A549 (cell line): ENCODE results near the gene PLN. TPM values are rescaled to one million over a fixed set of nuclear protein-coding genes. Genes with fewer than 3 reads are reported as not detected.

Experiments
- ATAC-seq, 2 experiments: fragments of 200-7000 bp in 1 of 2; fragments of >200 bp in 1 of 2; cut with Nextera tagmentation in 1 of 2; cut with Tn5 transposase in 1 of 2; 3 replicates each; pipeline versions ENCODE4 v1.8.0 to v1.9.1; 2018 to 2020; ENCODE audit warnings: mild to moderate bottlenecking in 1 of 2, moderate library complexity in 1 of 2
- CTCF ChIA-PET: fragments of 300-600 bp; sonication (Branson Sonifier 250); formaldehyde crosslinking; extraction: SDS; loops from one replicate; lab custom pipeline; 2021; ENCODE audit warnings: antibody characterized with exemption, inconsistent platforms; lab: Yijun Ruan, JAX
- POLR2A ChIA-PET: fragments of 350-600 bp; formaldehyde crosslinking; extraction: SDS; loops from one replicate; lab custom pipeline; 2021; ENCODE audit warnings: antibody characterized with exemption, inconsistent platforms; lab: Yijun Ruan, JAX
- DNase-seq, 2 experiments: peaks; one replicate each; pipeline versions ENCODE4 v3.0.0 to v3.0.0-alpha.2; 2011 to 2016; ENCODE audit warnings: low read depth in 1 of 2, low spot score in 1 of 2
- FAIRE-seq: peaks from 2 replicates; lab custom pipeline; 2011; peaks lifted over from hg19 to GRCh38; lab: Jason Lieb, UNC
- H3K27ac ChIP-seq, 2 experiments: fragments of >200 bp; sonication (Bioruptor Twin); formaldehyde crosslinking; 3 replicates each; pipeline ENCODE4 v1.5.1; 2016 to 2017
- H3K4me1 ChIP-seq: fragments of >200 bp; sonication (Bioruptor Twin); formaldehyde crosslinking; 3 replicates; pipeline ENCODE4 v1.6.1; 2016
- H3K4me2 ChIP-seq: fragments of >200 bp; sonication (Bioruptor Twin); formaldehyde crosslinking; 3 replicates; pipeline ENCODE4 v1.6.1; 2016
- H3K4me3 ChIP-seq: fragments of >200 bp; sonication (Bioruptor Twin); formaldehyde crosslinking; 3 replicates; pipeline ENCODE4 v1.5.1; 2016
- H3K9me3 ChIP-seq: fragments of >200 bp; sonication (Bioruptor Twin); formaldehyde crosslinking; 3 replicates; pipeline ENCODE4 v1.6.1; 2016
- ATOH8 ChIP-seq: fragments of 250-450 bp; sonication (Bioruptor Pico); IDR thresholded peaks from 2 replicates; pipeline ENCODE4 v1.5.0; 2020; ENCODE audit warnings: low read depth, mild to moderate bottlenecking, moderate library complexity
- BCL3 ChIP-seq: fragments of >200 bp; sonication (Bioruptor Twin); formaldehyde crosslinking; IDR thresholded peaks from 3 replicates; pipeline ENCODE4 v1.6.1; 2016
- CBX2 ChIP-seq: fragments of 200-600 bp; sonication (generic); IDR thresholded peaks from 2 replicates; pipeline ENCODE4 v1.6.1; 2016; ENCODE audit warnings: low read depth, mild to moderate bottlenecking, borderline replicate concordance
- CBX8 ChIP-seq: fragments of 200-600 bp; sonication (generic); IDR thresholded peaks from 2 replicates; pipeline ENCODE4 v1.6.1; 2016
- CHD2 ChIP-seq: fragments of 150-350 bp; IDR thresholded peaks from 2 replicates; pipeline ENCODE4 v1.6.1; 2014; ENCODE audit warnings: low read length; ENCODE audit not compliant: partially characterized antibody
- HDAC2 ChIP-seq: fragments of 200-600 bp; sonication (generic); IDR thresholded peaks from 2 replicates; pipeline ENCODE4 v1.6.1; 2016
- HEYL ChIP-seq: fragments of 250-450 bp; sonication (Bioruptor Pico); IDR thresholded peaks from 2 replicates; pipeline ENCODE4 v1.8.0; 2021; ENCODE audit warnings: mild to moderate bottlenecking, moderate library complexity
- HMGXB4 ChIP-seq: fragments of 250-450 bp; sonication (Bioruptor Pico); IDR thresholded peaks from 2 replicates; pipeline ENCODE4 v1.5.0; 2021; ENCODE audit warnings: mild to moderate bottlenecking, moderate library complexity, borderline replicate concordance
- JUNB ChIP-seq: fragments of >200 bp; sonication (Bioruptor Twin); formaldehyde crosslinking; IDR thresholded peaks from 2 replicates; pipeline ENCODE4 v1.6.1; 2016
- KDM1A ChIP-seq: fragments of 200-600 bp; sonication (generic); IDR thresholded peaks from 2 replicates; pipeline ENCODE4 v1.6.1; 2016; ENCODE audit warnings: low read depth, mild to moderate bottlenecking
- MAFK ChIP-seq: fragments of 450-650 bp; IDR thresholded peaks from 2 replicates; pipeline ENCODE4 v1.6.1; 2014; ENCODE audit not compliant: partially characterized antibody
- NR3C1 ChIP-seq: fragments of >200 bp; sonication (Bioruptor Twin); formaldehyde crosslinking; IDR thresholded peaks from 3 replicates; pipeline ENCODE4 v1.6.1; 2017
- PBX3 ChIP-seq: IDR thresholded peaks from 2 replicates; pipeline ENCODE4 v1.6.1; 2012
- PHF8 ChIP-seq: fragments of 200-600 bp; sonication (generic); IDR thresholded peaks from 2 replicates; pipeline ENCODE4 v1.6.1; 2016; ENCODE audit warnings: low read depth, mild to moderate bottlenecking, antibody characterized with exemption, moderate library complexity, borderline replicate concordance
- POLR2AphosphoS2 ChIP-seq: conservative IDR thresholded peaks from 2 replicates; pipeline ENCODE4 v1.6.1; 2012; ENCODE audit warnings: low read length, improper control_type of control experiment, inconsistent platforms
- RARB ChIP-seq: fragments of 250-450 bp; sonication (Bioruptor Pico); IDR thresholded peaks from 2 replicates; pipeline ENCODE4 v1.8.0; 2021; ENCODE audit warnings: mild to moderate bottlenecking, moderate library complexity
- RCOR1 ChIP-seq: fragments of 150-350 bp; IDR thresholded peaks from 2 replicates; pipeline ENCODE4 v1.6.1; 2014; ENCODE audit warnings: antibody characterized with exemption, low read length, low read depth
- RFX5 ChIP-seq: fragments of 450-650 bp; IDR thresholded peaks from 2 replicates; pipeline ENCODE4 v1.7.1; 2014; ENCODE audit warnings: antibody characterized with exemption, mild to moderate bottlenecking, moderate library complexity
- SMC3 ChIP-seq: fragments of >200 bp; sonication (Bioruptor Twin); formaldehyde crosslinking; IDR thresholded peaks from 3 replicates; pipeline ENCODE4 v1.6.1; 2018; ENCODE audit warnings: inconsistent platforms
- SREBF2 ChIP-seq: fragments of 450-650 bp; IDR thresholded peaks from 2 replicates; pipeline ENCODE4 v1.6.1; 2014; ENCODE audit warnings: mild to moderate bottlenecking, moderate library complexity
- ZNF302 ChIP-seq: fragments of 250-450 bp; sonication (Bioruptor Pico); IDR thresholded peaks from 2 replicates; pipeline ENCODE4 v1.9.0; 2021; ENCODE audit warnings: inconsistent platforms, mild to moderate bottlenecking, moderate library complexity
- WGBS: methylation state at CpG from one replicate; pipeline ENCODE4 v1.1.6; 2017; ENCODE audit errors: missing lambda C conversion rate; 5-methylcytosine and 5-hydroxymethylcytosine counted together
- polyA plus RNA-seq, 4 experiments: library from polyadenylated mRNA; depleted of rRNA in 3 of 4; stranded (reverse); fragments of >200 nt; fragmentation: RNase III in 1 of 4; extraction: RNeasy Plus Mini Kit Qiagen cat#74134 plus additional on column Dnase treatment in 1 of 4; gene quantifications; 2 replicates in 3 of 4; 3 replicates in 1 of 4; pipeline ENCODE4 v1.2.3, GENCODE V29; 2011 to 2017
- TF ChIP-seq, protein P1 (sequence below): IDR thresholded peaks from 2 replicates; pipeline ENCODE4 v1.6.1; 2012; ENCODE audit warnings: low read depth, borderline replicate concordance

Gene PLN
- polyA plus RNA-seq, 2 of the 4 experiments (the other 2 are of a cell fraction), result not detected

DNA sequence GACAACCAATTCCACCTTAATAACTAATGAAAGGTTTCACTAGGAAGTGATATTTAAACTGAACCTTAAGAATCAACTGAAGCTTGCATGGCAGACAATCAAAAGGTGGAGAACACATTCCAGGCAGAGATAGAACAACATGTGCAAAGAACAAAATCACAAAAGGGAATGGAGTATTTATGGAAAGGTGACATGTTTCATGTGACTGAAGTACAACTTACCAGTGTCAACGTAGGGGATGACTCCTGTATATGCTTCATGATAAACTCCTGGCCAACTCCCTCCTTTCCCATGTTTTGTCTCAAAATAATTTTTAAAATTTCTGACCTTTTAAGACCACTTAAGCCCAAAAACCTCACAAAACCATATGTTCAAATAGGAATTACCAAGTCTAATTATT lies 6.6 kb downstream of the PLN start:
- WGBS, result 42% methylated on average over 1 of the region's 1 CpG
- DNase-seq (no peak), FAIRE-seq (no peak), ATAC-seq (no peak)
- CTCF ChIA-PET, result no interaction called here
- Histone ChIP-seq H3K4me3 (no peak overlapping the region), H3K4me1 (peaks cover 11% of the 10 kb centered on the region; the same call in 1 of the 3 replicates), H3K9me3 (no peaks in the 10 kb centered on the region), H3K4me2 (no peak overlapping the region), H3K27ac (no peak overlapping the region)
- POLR2A ChIA-PET, result no interaction called here
- TF ChIP-seq BCL3 (no peak), RCOR1 (no peak), SREBF2 (no peak), CBX8 (no peak), PBX3 (no peak), CBX2 (no peak), ATOH8 (CRISPR knock-in tag) (no peak), RFX5 (no peak), MAFK (no peak), KDM1A (no peak), RARB (CRISPR knock-in tag) (no peak), ZNF302 (CRISPR knock-in tag) (no peak), NR3C1 (no peak), JUNB (no peak), CHD2 (no peak), SMC3 (no peak), HDAC2 (no peak), POLR2AphosphoS2 (no peak), HMGXB4 (CRISPR knock-in tag) (no peak)
- TF ChIP-seq, protein P1, sequence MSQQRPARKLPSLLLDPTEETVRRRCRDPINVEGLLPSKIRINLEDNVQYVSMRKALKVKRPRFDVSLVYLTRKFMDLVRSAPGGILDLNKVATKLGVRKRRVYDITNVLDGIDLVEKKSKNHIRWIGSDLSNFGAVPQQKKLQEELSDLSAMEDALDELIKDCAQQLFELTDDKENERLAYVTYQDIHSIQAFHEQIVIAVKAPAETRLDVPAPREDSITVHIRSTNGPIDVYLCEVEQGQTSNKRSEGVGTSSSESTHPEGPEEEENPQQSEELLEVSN, result no peak

GRCh38 chr6:118558464-118559217 lies 10.5 kb downstream of the PLN start:
- no peak for FAIRE-seq
- WGBS, result 80% methylated on average over 6 of the region's 6 CpGs
- H3K9me3 ChIP-seq, result no peaks in the 10 kb centered on the region
- DNase-seq, result no peak
- H3K4me2 ChIP-seq, result no peak overlapping the region
- CTCF ChIA-PET, result no interaction called here
- TF ChIP-seq HEYL (no peak), PHF8 (no peak), NR3C1 (no peak)
- TF ChIP-seq, all 56 proteins: peak for 0
- H3K4me1 ChIP-seq, result 0 out of 3 replicates have a peak, but pooled peaks cover 2% of the 10 kb centered on the region
- no peak for ATAC-seq
- H3K27ac ChIP-seq, result no peak overlapping the region
- POLR2A ChIA-PET, result no interaction called here
- no peak overlapping the region for H3K4me3 ChIP-seq
